ENCODE data around the gene YIPF1. TPM values are rescaled to one million over a fixed set of nuclear protein-coding genes. Genes with fewer than 3 reads are reported as not detected.
"Not testable (repeated sequence)": the region's sequence is repeated elsewhere in the genome, so short reads cannot be mapped to it uniquely, and the experiment has no call there.

Gene YIPF1
- total and polyA plus RNA-seq, 5 donors: 13.3 to 15.7 (median 15.6) TPM

GRCh38 chr1:53816584-53816983, 73.0 kb downstream of the YIPF1 start:
- DNase-seq; ATAC-seq; H3K27ac ChIP-seq (ENCODE audit: low read length); H3K4me1 ChIP-seq (ENCODE audit: control insufficient read depth, insufficient read depth, low read length); intact Hi-C loops (cut with DNase I); H3K27me3 ChIP-seq (ENCODE audit: control insufficient read depth, insufficient read depth); H3K9me3 ChIP-seq (ENCODE audit: control insufficient read depth, low read length); H3K4me3 ChIP-seq (ENCODE audit: low read length): not testable (repeated sequence)
- 100% methylated on average over 1 of the region's 1 CpG for WGBS

DNA sequence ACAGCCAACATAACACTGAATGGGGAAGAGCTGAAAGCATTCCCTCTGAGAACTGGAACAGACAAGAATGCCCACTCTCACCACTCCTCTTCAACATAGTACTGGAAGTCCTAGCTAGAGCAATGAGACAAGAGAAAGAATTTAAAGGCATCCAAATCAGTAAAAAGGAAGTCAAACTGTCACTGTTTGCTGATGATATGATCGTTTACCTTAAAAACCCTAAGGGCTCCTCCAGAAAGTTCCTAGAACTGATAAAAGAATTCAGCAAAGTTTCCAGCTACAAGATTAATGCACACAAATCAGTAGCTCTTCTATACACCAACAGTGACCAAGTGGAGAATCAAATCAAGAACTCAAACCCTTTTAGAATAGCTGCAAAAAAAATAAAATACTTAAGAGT, 74.1 kb downstream of the YIPF1 start:
- H3K9me3 ChIP-seq (ENCODE audit: control insufficient read depth, low read length); H3K4me1 ChIP-seq (ENCODE audit: control insufficient read depth, insufficient read depth, low read length); H3K27ac ChIP-seq (ENCODE audit: low read length); intact Hi-C loops (cut with DNase I); H3K27me3 ChIP-seq (ENCODE audit: control insufficient read depth, insufficient read depth); DNase-seq; H3K4me3 ChIP-seq (ENCODE audit: low read length); ATAC-seq: not testable (repeated sequence)
- 58% methylated on average over 1 of the region's 1 CpG for WGBS

- no peaks in the 10 kb centered on the region for H3K27me3 ChIP-seq (ENCODE audit: control insufficient read depth, insufficient read depth)
- H3K9me3 ChIP-seq (ENCODE audit: control insufficient read depth, low read length): no peaks in the 10 kb centered on the region
- 94% methylated on average over 4 of the region's 4 CpGs for WGBS
Observed at GRCh38 chr1:53811414-53811851, 78.2 kb downstream of the YIPF1 start.

GRCh38 chr1:53810497-53810896, 79.1 kb downstream of the YIPF1 start:
- DNase-seq (no peak), ATAC-seq (no peak)
- intact Hi-C loops (cut with DNase I): no loop called here
- no peaks in the 10 kb centered on the region for H3K27me3 ChIP-seq (ENCODE audit: control insufficient read depth, insufficient read depth)
- WGBS: 98% methylated on average over 2 of the region's 2 CpGs
- H3K4me3 ChIP-seq (ENCODE audit: low read length): no peak overlapping the region
- no peak overlapping the region for H3K27ac ChIP-seq (ENCODE audit: low read length)
- H3K4me1 ChIP-seq (ENCODE audit: control insufficient read depth, insufficient read depth, low read length): peaks cover 1% of the 10 kb centered on the region
- H3K9me3 ChIP-seq (ENCODE audit: control insufficient read depth, low read length): no peaks in the 10 kb centered on the region

More at GRCh38 chr1:53811414-53811851, 78.2 kb downstream of the YIPF1 start:
- DNase-seq (no peak), ATAC-seq (no peak)
- Histone ChIP-seq H3K27ac (ENCODE audit: low read length) (no peak overlapping the region), H3K4me1 (ENCODE audit: control insufficient read depth, insufficient read depth, low read length) (peaks cover 1% of the 10 kb centered on the region), H3K4me3 (ENCODE audit: low read length) (no peak overlapping the region)
- intact Hi-C loops (cut with DNase I): no loop called here

- Histone ChIP-seq H3K27ac (ENCODE audit: low read length) (no peak overlapping the region), H3K9me3 (ENCODE audit: control insufficient read depth, low read length) (no peaks in the 10 kb centered on the region), H3K27me3 (ENCODE audit: control insufficient read depth, insufficient read depth) (no peaks in the 10 kb centered on the region), H3K4me1 (ENCODE audit: control insufficient read depth, insufficient read depth, low read length) (peaks cover 1% of the 10 kb centered on the region), H3K4me3 (ENCODE audit: low read length) (no peak overlapping the region)
- intact Hi-C loops (cut with DNase I): no loop called here
- DNase-seq (no peak), ATAC-seq (no peak)
- 98% methylated on average over 5 of the region's 5 CpGs for WGBS
Observed at GRCh38 chr1:53810007-53810406, 79.6 kb downstream of the YIPF1 start.

- no peaks in the 10 kb centered on the region for H3K27me3 ChIP-seq (ENCODE audit: control insufficient read depth, insufficient read depth)
- peaks cover 1% of the 10 kb centered on the region for H3K4me1 ChIP-seq (ENCODE audit: control insufficient read depth, insufficient read depth, low read length)
- no peaks in the 10 kb centered on the region for H3K9me3 ChIP-seq (ENCODE audit: control insufficient read depth, low read length)
- WGBS: 87% methylated on average over 5 of the region's 5 CpGs
- DNase-seq (no peak), ATAC-seq (no peak)
- no peak overlapping the region for H3K4me3 ChIP-seq (ENCODE audit: low read length)
- intact Hi-C loops (cut with DNase I): no loop called here
- no peak overlapping the region for H3K27ac ChIP-seq (ENCODE audit: low read length)
Observed at GRCh38 chr1:53807916-53808315, 81.7 kb downstream of the YIPF1 start.

- H3K4me1 ChIP-seq (ENCODE audit: control insufficient read depth, insufficient read depth, low read length): no peaks in the 10 kb centered on the region
- intact Hi-C loops (cut with DNase I): no loop called here
- no peak for DNase-seq
- ATAC-seq: no peak
- H3K4me3 ChIP-seq (ENCODE audit: low read length): no peak overlapping the region
- no peak overlapping the region for H3K27ac ChIP-seq (ENCODE audit: low read length)
- no peaks in the 10 kb centered on the region for H3K27me3 ChIP-seq (ENCODE audit: control insufficient read depth, insufficient read depth)
- WGBS: 97% methylated on average over 3 of the region's 3 CpGs
- no peaks in the 10 kb centered on the region for H3K9me3 ChIP-seq (ENCODE audit: control insufficient read depth, low read length)
Observed at GRCh38 chr1:53804791-53805505, 84.6 kb downstream of the YIPF1 start.

DNA sequence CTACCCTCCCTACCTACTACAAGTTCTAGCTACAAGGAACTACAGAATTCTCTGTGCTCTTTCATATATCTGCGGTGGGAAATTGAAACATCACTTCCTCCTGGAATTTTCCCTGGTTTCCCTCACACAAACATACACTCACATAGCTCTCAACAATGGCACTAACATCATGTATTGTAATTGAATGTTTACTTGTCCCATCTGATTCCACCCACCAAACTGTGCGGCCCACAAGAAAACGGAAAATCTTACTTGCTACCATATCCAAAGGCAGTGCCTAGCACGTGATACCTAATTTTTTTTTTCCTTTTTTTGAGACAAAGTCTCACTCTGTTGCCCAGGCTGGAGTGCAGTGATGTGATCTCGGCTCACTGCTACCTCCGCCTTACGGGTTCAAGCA, 85.4 kb downstream of the YIPF1 start:
- no peak overlapping the region for H3K4me3 ChIP-seq (ENCODE audit: low read length)
- H3K27ac ChIP-seq (ENCODE audit: low read length): no peak overlapping the region
- WGBS: 96% methylated on average over 7 of the region's 7 CpGs
- DNase-seq: no peak
- no peaks in the 10 kb centered on the region for H3K9me3 ChIP-seq (ENCODE audit: control insufficient read depth, low read length)
- intact Hi-C loops (cut with DNase I): no loop called here
- ATAC-seq: no peak
- no peaks in the 10 kb centered on the region for H3K4me1 ChIP-seq (ENCODE audit: control insufficient read depth, insufficient read depth, low read length)
- no peaks in the 10 kb centered on the region for H3K27me3 ChIP-seq (ENCODE audit: control insufficient read depth, insufficient read depth)

Other genes with a start within 250 kb of the YIPF1 start
- under 1 TPM; 0.20 to 0.37 (median 0.36) TPM for gene GLIS1, start 150.6 kb downstream of the YIPF1 start, total RNA-seq
- 0.14 TPM for gene GLIS1, start 150.6 kb downstream of the YIPF1 start, polyA plus RNA-seq
- 1 to 10 TPM; 5.0 to 8.5 (median 6.7) TPM for gene NDC1, start 51.5 kb downstream of the YIPF1 start, total RNA-seq
- gene NDC1, start 51.5 kb downstream of the YIPF1 start, polyA plus RNA-seq: 2.5 TPM
- gene DIO1, start 4.4 kb upstream of the YIPF1 start, total RNA-seq: not detected
- not detected for gene DIO1, start 4.4 kb upstream of the YIPF1 start, polyA plus RNA-seq
- gene IFT25, start 55.9 kb upstream of the YIPF1 start, total RNA-seq: 10 to 100 TPM; 14.2 to 16.8 (median 15.2) TPM
- 20.5 TPM for gene IFT25, start 55.9 kb upstream of the YIPF1 start, polyA plus RNA-seq
- gene LRRC42, start 56.6 kb upstream of the YIPF1 start, total RNA-seq: 10 to 100 TPM; 11.8 to 19.5 (median 15.4) TPM
- gene LRRC42, start 56.6 kb upstream of the YIPF1 start, polyA plus RNA-seq: 8.8 TPM
- gene LDLRAD1, start 128.4 kb upstream of the YIPF1 start, total RNA-seq: not detected
- gene LDLRAD1, start 128.4 kb upstream of the YIPF1 start, polyA plus RNA-seq: not detected
- gene TMEM59, start 163.4 kb upstream of the YIPF1 start, total RNA-seq: 100 to 1,000 TPM; 333 to 377 (median 362) TPM
- 245 TPM for gene TMEM59, start 163.4 kb upstream of the YIPF1 start, polyA plus RNA-seq
- 1 to 10 TPM; 3.8 to 5.7 (median 4.6) TPM for gene TCEANC2, start 163.8 kb upstream of the YIPF1 start, total RNA-seq
- 3.1 TPM for gene TCEANC2, start 163.8 kb upstream of the YIPF1 start, polyA plus RNA-seq

Data from right cardiac atrium (tissue), 5 donors.